Ishikawa (cell line): ENCODE results near the gene WDR6.
A peak's percentile ranks its signal among the peaks of the same experiment; 100 is the strongest.

ENCODE experiments used
- CEBPB ChIP-seq: IDR thresholded peaks from 2 replicates; pipeline ENCODE4 v1.6.1; 2012
- CREB1 ChIP-seq: IDR thresholded peaks from 2 replicates; pipeline ENCODE4 v1.6.1; 2012; ENCODE audit warnings: low read depth
- EGR1 ChIP-seq: IDR thresholded peaks from 2 replicates; pipeline ENCODE4 v1.6.1; 2012
- EP300 ChIP-seq: IDR thresholded peaks from 2 replicates; pipeline ENCODE4 v1.6.1; 2012; ENCODE audit warnings: borderline replicate concordance
- FOXM1 ChIP-seq: IDR thresholded peaks from 2 replicates; pipeline ENCODE4 v1.6.1; 2012; ENCODE audit warnings: low read depth, borderline replicate concordance
- NFIC ChIP-seq: IDR thresholded peaks from 2 replicates; pipeline ENCODE4 v1.6.1; 2012
- RAD21 ChIP-seq: IDR thresholded peaks from 2 replicates; pipeline ENCODE4 v1.6.1; 2012; ENCODE audit warnings: low read depth
- TAF1 ChIP-seq: IDR thresholded peaks from 2 replicates; pipeline ENCODE4 v1.6.1; 2012; ENCODE audit warnings: low read depth, mild to moderate bottlenecking
- TCF12 ChIP-seq: IDR thresholded peaks from 2 replicates; pipeline ENCODE4 v1.6.1; 2012; ENCODE audit warnings: low read depth
- TEAD4 ChIP-seq: IDR thresholded peaks from 2 replicates; pipeline ENCODE4 v1.6.1; 2012
- USF1 ChIP-seq: IDR thresholded peaks from 2 replicates; pipeline ENCODE4 v1.6.1; 2012
- YY1 ChIP-seq: IDR thresholded peaks from 2 replicates; pipeline ENCODE4 v1.6.1; 2012; ENCODE audit warnings: low read depth
- ZBTB7A ChIP-seq: IDR thresholded peaks from 2 replicates; pipeline ENCODE4 v1.6.1; 2012; ENCODE audit warnings: low read depth
- TF ChIP-seq, protein P1 (sequence below): IDR thresholded peaks from 2 replicates; pipeline ENCODE4 v1.6.1; 2012; ENCODE audit warnings: low read depth, mild to moderate bottlenecking
- TF ChIP-seq, protein P2 (sequence below): IDR thresholded peaks from 2 replicates; pipeline ENCODE4 v1.6.1; 2012

WDR6 gene

DNA sequence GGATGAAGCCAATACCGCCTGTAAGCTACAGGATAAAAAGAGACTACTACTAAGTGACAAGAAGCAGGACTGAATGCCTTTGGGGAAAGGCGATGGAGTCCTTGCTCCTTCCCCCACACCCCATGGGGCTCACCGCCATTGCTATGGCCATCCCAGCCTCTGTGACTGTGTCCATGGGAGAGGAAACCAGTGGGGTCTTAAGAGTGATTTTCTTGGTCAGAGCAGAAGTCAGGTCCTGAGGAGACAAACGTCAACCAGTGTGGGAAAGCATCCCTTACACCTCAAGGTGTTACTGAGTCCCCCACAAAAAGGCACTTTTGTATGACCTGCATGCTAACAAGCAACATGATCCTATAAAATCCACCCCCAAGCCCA is 21.1 kb downstream of the WDR6 start:
- TF ChIP-seq EP300 (no peak), TEAD4 (no peak), YY1 (no peak), RAD21 (no peak), EGR1 (no peak), ZBTB7A (no peak), USF1 (no peak), FOXM1 (no peak), NFIC (no peak), TCF12 (no peak)
- TF ChIP-seq, protein P1, sequence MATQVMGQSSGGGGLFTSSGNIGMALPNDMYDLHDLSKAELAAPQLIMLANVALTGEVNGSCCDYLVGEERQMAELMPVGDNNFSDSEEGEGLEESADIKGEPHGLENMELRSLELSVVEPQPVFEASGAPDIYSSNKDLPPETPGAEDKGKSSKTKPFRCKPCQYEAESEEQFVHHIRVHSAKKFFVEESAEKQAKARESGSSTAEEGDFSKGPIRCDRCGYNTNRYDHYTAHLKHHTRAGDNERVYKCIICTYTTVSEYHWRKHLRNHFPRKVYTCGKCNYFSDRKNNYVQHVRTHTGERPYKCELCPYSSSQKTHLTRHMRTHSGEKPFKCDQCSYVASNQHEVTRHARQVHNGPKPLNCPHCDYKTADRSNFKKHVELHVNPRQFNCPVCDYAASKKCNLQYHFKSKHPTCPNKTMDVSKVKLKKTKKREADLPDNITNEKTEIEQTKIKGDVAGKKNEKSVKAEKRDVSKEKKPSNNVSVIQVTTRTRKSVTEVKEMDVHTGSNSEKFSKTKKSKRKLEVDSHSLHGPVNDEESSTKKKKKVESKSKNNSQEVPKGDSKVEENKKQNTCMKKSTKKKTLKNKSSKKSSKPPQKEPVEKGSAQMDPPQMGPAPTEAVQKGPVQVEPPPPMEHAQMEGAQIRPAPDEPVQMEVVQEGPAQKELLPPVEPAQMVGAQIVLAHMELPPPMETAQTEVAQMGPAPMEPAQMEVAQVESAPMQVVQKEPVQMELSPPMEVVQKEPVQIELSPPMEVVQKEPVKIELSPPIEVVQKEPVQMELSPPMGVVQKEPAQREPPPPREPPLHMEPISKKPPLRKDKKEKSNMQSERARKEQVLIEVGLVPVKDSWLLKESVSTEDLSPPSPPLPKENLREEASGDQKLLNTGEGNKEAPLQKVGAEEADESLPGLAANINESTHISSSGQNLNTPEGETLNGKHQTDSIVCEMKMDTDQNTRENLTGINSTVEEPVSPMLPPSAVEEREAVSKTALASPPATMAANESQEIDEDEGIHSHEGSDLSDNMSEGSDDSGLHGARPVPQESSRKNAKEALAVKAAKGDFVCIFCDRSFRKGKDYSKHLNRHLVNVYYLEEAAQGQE = no peak

GRCh38 chr3:49028673-49029562 is 21.7 kb downstream of the WDR6 start, which contains the start of gene IMPDH2:
IMPDH2 (minus strand) TSS chr3:49029398; CDS start chr3:49029350, 48 bp downstream.
- TF ChIP-seq EP300 (peak; percentile 27; the same call in 1 of the 2 replicates), TCF12 (peak; percentile 75; the same call in 1 of the 2 replicates), USF1 (0 out of 2 replicates have a peak, but pooled peaks have one; percentile 4), RAD21 (peak; percentile 1; the same call in 1 of the 2 replicates), FOXM1 (peak; percentile 35; the same call in 1 of the 2 replicates), ZBTB7A (no peak), TEAD4 (peak; percentile 59), NFIC (no peak), CEBPB (peak; percentile 82), TAF1 (peak; percentile 93), YY1 (peak; percentile 80), CREB1 (peak; percentile 92), EGR1 (peak; percentile 60; the same call in 1 of the 2 replicates)
- TF ChIP-seq, protein P2, sequence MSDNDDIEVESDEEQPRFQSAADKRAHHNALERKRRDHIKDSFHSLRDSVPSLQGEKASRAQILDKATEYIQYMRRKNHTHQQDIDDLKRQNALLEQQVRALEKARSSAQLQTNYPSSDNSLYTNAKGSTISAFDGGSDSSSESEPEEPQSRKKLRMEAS = peak; percentile 98
- TF ChIP-seq, protein P1 = no peak

DNA sequence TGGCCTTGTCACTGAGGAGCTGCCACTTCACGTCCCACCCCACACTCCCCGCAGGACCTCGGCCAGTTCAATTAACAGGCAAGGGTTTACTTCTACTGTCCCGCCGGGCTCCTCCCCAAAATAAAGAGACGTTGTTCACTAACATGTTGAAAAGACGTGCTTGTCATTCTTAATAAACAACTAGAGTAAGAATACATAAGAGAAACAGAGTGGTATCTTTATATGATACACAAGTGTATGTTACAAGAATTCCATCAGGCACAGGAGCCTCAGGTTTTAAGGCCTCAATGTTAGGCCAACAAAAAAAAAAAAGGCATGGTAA is 22.3 kb downstream of the WDR6 start:
- no peak for TF ChIP-seq USF1
- TF ChIP-seq EP300 = peak; percentile 1; the same call in 1 of the 2 replicates

DNA sequence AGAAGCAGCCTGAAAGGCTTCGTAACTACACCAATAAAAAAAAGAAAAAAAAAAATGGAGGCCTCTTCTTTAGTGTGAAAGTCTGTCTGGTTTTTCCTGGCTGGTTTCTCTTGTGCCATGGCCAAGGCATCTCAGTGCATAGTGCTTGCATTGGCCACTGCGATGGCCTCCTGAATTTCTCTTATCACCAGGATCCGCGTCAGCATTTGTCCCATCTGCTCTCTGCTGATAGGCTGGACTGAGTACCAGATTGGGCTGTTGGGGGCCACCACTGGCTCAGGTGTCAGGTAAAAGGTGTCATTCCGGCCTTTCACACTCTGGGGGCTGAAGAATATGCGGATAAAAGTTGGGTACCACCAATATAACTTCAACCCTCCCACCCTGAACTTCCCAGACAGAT is 23.1 kb downstream of the WDR6 start:
- TF ChIP-seq, protein P2 = no peak
- TF ChIP-seq CREB1 (no peak), EP300 (no peak), RAD21 (no peak), TEAD4 (no peak), EGR1 (no peak), TCF12 (no peak)

GRCh38 chr3:49032646-49033304 is 25.6 kb downstream of the WDR6 start:
- no peak for TF ChIP-seq CREB1
- no peak for TF ChIP-seq CEBPB
- no peak for TF ChIP-seq EGR1
- TF ChIP-seq, protein P1 = no peak
- no peak for TF ChIP-seq USF1
- no peak for TF ChIP-seq FOXM1
- TF ChIP-seq TAF1 = no peak
- no peak for TF ChIP-seq TEAD4
